ENCODE measurements around the gene SGPP2. TPM values are rescaled to one million over a fixed set of nuclear protein-coding genes. Genes with fewer than 3 reads are reported as not detected.

The SGPP2 gene
- total RNA-seq, 1 donor from 2014 or later: 0.21 TPM

DNA sequence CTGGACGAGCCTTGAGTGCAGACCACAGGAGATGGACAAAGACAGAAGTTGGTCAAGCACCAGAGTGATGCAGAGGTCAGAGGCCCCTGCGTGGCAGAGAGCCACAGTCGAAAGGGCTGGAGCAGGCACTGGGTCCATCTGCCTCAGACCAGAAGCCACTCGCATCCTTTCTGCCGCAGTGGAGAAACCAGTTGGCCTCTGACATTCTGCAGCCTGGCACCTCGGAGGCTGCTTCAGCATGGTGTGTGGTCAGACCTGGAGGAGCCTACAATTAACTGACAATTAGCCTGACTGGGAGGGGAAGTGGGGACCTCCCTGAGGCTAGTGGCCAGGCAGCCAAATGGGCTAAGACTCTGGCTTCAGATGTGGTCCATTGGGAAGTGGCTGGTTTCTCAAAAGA lies 111.1 kb downstream of the SGPP2 start:
- Histone ChIP-seq H3K36me3 (no peaks in the 10 kb centered on the region), H3K4me3 (no peak overlapping the region), H3K27me3 (no peaks in the 10 kb centered on the region), H3K27ac (no peak overlapping the region), H3K4me1 (no peaks in the 10 kb centered on the region), H3K9me3 (no peaks in the 10 kb centered on the region)
- TF ChIP-seq, protein P1, sequence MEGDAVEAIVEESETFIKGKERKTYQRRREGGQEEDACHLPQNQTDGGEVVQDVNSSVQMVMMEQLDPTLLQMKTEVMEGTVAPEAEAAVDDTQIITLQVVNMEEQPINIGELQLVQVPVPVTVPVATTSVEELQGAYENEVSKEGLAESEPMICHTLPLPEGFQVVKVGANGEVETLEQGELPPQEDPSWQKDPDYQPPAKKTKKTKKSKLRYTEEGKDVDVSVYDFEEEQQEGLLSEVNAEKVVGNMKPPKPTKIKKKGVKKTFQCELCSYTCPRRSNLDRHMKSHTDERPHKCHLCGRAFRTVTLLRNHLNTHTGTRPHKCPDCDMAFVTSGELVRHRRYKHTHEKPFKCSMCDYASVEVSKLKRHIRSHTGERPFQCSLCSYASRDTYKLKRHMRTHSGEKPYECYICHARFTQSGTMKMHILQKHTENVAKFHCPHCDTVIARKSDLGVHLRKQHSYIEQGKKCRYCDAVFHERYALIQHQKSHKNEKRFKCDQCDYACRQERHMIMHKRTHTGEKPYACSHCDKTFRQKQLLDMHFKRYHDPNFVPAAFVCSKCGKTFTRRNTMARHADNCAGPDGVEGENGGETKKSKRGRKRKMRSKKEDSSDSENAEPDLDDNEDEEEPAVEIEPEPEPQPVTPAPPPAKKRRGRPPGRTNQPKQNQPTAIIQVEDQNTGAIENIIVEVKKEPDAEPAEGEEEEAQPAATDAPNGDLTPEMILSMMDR (IDR thresholded peaks at IDR 0.05): no peak
- intact Hi-C loops (cut with DNase I): no loop called here
- no peak for DNase-seq (ENCODE audit: low spot score in 2 of 2)

DNA sequence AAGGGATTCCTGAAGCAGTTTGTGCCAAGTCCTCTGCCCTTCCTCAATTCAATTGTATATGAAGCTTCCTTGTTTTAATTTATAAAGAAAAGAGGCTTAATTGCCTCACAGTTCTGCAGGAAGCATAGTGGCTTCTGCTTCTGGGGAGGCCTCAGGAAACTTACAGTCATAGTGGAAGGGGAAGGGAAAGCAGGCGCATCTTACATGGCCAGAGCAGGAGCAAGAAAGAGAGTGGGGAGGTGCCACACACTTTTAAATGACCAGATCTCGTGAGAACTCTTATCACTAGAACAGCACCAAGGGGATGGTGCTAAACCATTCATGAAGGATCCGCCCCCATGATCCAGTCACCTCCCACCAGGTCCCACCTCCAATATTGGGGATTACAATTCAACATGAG lies 114.2 kb downstream of the SGPP2 start:
- no peak overlapping the region for H3K27ac ChIP-seq
- no peak for DNase-seq (ENCODE audit: low spot score in 2 of 2)
- TF ChIP-seq, protein P1 (IDR thresholded peaks at IDR 0.05): no peak
- no peaks in the 10 kb centered on the region for H3K36me3 ChIP-seq
- no peaks in the 10 kb centered on the region for H3K27me3 ChIP-seq
- no peaks in the 10 kb centered on the region for H3K9me3 ChIP-seq
- no peak overlapping the region for H3K4me3 ChIP-seq
- intact Hi-C loops (cut with DNase I): no loop called here
- no peaks in the 10 kb centered on the region for H3K4me1 ChIP-seq

DNA sequence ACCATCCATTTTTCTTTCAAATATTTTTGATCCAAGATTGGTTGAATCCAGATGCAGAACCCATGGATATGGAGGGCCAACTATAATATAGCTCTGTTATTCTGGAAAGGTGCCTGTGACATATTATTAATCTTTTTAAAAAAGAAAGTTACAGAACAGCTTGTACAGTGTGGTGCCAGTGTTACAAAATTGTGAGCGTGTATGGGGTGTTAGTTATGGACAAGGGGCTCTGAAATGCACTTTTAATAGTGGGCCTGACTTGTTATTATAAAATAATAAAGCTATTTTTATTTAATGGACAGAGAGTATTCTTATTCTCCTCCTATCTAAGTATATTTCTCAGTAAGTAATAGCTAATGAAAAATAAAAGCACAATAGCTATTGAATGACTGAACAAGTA lies 120.3 kb downstream of the SGPP2 start:
- no peak overlapping the region for H3K4me3 ChIP-seq
- H3K9me3 ChIP-seq: no peaks in the 10 kb centered on the region
- no peaks in the 10 kb centered on the region for H3K4me1 ChIP-seq
- no peak for DNase-seq (ENCODE audit: low spot score in 2 of 2)
- H3K27ac ChIP-seq: no peak overlapping the region
- intact Hi-C loops (cut with DNase I): no loop called here
- TF ChIP-seq, protein P1 (IDR thresholded peaks at IDR 0.05): no peak
- no peaks in the 10 kb centered on the region for H3K27me3 ChIP-seq
- no peaks in the 10 kb centered on the region for H3K36me3 ChIP-seq

DNA sequence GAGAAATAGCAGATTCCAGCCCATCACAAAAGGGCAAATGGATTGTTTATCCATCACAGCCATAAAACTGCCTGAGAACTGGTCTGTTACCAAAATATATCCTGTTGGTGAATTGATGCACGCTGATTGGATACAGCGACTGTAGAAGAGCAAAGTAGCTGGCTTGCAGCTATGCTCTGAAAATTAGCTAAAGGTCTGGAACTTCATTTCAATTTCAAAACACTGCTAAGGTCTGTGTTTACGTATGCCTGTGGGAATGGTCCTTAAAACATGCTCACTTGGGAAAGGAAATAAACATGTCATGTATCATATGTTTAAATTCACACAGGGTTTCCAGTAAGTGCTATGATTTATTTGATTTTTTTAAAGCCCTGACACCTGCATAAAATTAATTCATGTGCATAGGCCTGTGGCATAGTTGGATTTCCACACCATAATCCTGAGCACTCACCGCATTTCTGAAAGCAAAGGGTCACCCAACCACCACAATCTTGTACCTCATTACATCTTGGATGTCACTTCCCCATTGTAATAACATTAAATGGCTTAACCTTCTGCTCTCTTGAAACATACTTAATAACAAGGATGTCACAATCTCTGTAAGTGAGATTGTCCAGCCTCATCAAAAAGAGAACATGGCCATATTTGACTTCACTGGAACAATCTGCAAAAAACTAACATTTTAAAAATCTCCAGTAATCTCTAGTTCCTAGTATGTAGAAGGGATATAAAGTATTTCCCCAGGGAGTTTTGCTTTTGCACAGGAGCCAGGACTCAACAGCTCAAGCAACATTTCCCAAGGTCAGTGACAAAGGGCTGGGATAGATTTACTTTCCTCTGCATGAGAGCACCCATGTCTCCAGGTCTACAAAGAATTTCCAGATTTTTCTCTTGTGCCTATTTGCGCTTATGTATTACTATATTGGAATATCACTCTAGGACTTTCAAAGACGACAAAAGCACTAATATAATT lies 121.8 kb downstream of the SGPP2 start:
- intact Hi-C loops (cut with DNase I): no loop called here
- H3K36me3 ChIP-seq: no peaks in the 10 kb centered on the region
- H3K9me3 ChIP-seq: no peaks in the 10 kb centered on the region
- TF ChIP-seq, protein P1 (IDR thresholded peaks at IDR 0.05): no peak
- H3K4me3 ChIP-seq: no peak overlapping the region
- no peaks in the 10 kb centered on the region for H3K4me1 ChIP-seq
- DNase-seq (ENCODE audit: low spot score in 2 of 2): no peak
- no peak overlapping the region for H3K27ac ChIP-seq
- H3K27me3 ChIP-seq: no peaks in the 10 kb centered on the region

DNA sequence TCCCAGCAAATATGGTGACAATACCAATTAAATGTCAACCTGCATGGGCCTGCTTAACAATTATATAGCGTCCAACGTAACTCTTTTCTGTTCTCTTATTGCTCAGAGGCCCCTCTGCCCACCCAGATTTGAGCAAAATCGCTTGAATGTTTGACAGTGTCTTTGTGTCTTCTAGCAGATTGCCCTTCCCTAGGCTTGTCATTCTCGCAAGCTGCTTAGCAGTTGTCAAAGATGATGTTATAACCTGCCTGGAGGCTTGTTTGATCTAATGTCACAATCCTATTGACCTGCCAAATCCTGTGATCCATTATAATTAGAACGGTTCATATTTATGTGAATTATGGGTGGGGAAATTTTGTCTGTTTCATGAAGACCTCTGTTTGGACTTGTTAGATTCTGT lies 122.7 kb downstream of the SGPP2 start:
- no peak for DNase-seq (ENCODE audit: low spot score in 2 of 2)
- TF ChIP-seq, protein P1 (IDR thresholded peaks at IDR 0.05): no peak
- Histone ChIP-seq H3K4me3 (no peak overlapping the region), H3K27ac (no peak overlapping the region), H3K4me1 (no peaks in the 10 kb centered on the region), H3K9me3 (no peaks in the 10 kb centered on the region), H3K27me3 (no peaks in the 10 kb centered on the region), H3K36me3 (no peaks in the 10 kb centered on the region)
- intact Hi-C loops (cut with DNase I): no loop called here
